ENCODE measurements around the gene IGSF22. TPM values are rescaled to one million over a fixed set of nuclear protein-coding genes. Genes with fewer than 3 reads are reported as not detected.

The IGSF22 gene
- total RNA-seq, 1 donor from 2014 or later, result not detected

DNA sequence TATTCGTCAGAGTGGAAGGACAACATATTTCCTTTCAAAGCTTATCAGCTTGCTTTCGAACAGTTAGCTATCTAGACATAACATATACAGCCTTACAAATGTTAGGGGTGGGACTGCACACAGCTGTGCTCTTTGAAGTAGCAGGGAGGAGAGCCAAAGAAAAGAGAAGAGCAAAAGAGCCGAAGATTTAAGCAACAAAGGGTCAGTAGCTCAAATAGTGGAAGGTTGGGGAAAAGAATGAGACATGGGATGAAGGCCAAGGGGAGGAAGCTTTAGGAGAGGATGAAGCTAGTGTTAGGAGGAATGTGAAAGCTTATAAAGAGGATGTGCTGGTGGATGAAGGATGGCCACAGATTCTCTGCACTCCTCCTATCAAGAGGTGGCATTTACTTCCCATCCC, 31.8 kb upstream of the IGSF22 start:
- H3K36me3 Mint-ChIP-seq (ENCODE audit: low read depth), result no peaks in the 10 kb centered on the region
- no peaks in the 10 kb centered on the region for H3K4me1 Mint-ChIP-seq (ENCODE audit: low read depth)
- no peak overlapping the region for H3K4me3 Mint-ChIP-seq (ENCODE audit: unreplicated experiment)
- TF ChIP-seq CTCF (IDR thresholded peaks at IDR 0.05), result no peak
- H3K9me3 Mint-ChIP-seq (ENCODE audit: low read depth), result no peaks in the 10 kb centered on the region
- peaks cover 3% of the 10 kb centered on the region for H3K27me3 Mint-ChIP-seq (ENCODE audit: low read depth)
- H3K27ac Mint-ChIP-seq (ENCODE audit: unreplicated experiment), result no peak overlapping the region
- DNase-seq (ENCODE audit: low spot score), result no peak

DNA sequence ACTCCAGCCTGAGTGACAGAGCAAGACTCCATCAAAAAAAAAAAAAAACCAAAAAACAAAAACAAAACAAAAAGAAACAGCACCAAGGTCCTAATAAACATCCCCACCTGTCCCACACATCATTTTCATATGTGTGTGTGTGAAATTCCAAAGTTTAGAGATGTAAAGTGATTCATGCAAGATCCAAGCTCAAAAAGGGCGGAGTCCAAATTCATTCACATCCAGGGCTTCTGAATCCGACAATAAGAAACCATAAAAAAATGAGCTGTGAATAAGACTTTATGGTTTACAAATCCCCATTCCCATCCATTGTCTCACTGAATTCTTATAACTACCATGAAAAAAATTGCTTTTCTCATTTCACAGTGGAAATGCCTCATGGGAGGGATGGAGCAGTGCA, 30.9 kb upstream of the IGSF22 start:
- no peak for TF ChIP-seq CTCF (IDR thresholded peaks at IDR 0.05)
- no peak overlapping the region for H3K27ac Mint-ChIP-seq (ENCODE audit: unreplicated experiment)
- H3K27me3 Mint-ChIP-seq (ENCODE audit: low read depth), result peaks cover 3% of the 10 kb centered on the region
- no peaks in the 10 kb centered on the region for H3K4me1 Mint-ChIP-seq (ENCODE audit: low read depth)
- H3K9me3 Mint-ChIP-seq (ENCODE audit: low read depth), result no peaks in the 10 kb centered on the region
- DNase-seq (ENCODE audit: low spot score), result no peak
- H3K4me3 Mint-ChIP-seq (ENCODE audit: unreplicated experiment), result no peak overlapping the region
- H3K36me3 Mint-ChIP-seq (ENCODE audit: low read depth), result no peaks in the 10 kb centered on the region

GRCh38 chr11:18754308-18754707, 28.3 kb upstream of the IGSF22 start:
- Mint-ChIP-seq H3K36me3 (ENCODE audit: low read depth) (no peaks in the 10 kb centered on the region), H3K9me3 (ENCODE audit: low read depth) (no peaks in the 10 kb centered on the region), H3K4me1 (ENCODE audit: low read depth) (peaks cover 8% of the 10 kb centered on the region), H3K4me3 (ENCODE audit: unreplicated experiment) (no peak overlapping the region), H3K27ac (ENCODE audit: unreplicated experiment) (no peak overlapping the region), H3K27me3 (ENCODE audit: low read depth) (peaks cover 3% of the 10 kb centered on the region)
- no peak for TF ChIP-seq CTCF (IDR thresholded peaks at IDR 0.05)
- no peak for DNase-seq (ENCODE audit: low spot score)

DNA sequence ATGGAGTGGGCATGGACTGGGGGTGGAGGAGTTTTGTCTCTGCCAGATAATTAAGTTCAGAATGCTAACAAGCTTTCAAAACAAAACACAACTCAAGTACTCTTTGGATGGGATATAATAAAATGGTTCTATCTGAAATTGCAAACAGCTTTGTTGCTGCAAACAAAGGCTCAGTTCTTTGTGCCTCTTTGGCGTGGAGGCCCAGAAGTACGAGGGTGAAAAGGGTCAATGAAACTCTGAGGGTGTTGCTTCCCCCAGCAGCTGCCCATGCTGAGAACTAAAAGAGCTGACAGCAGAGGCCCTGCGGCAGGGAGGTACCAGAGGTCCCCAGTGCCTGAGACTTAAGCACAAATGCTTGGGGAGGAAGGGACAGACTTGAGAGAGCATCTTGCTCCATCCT, 26.5 kb upstream of the IGSF22 start:
- Mint-ChIP-seq H3K36me3 (ENCODE audit: low read depth) (no peaks in the 10 kb centered on the region), H3K9me3 (ENCODE audit: low read depth) (no peaks in the 10 kb centered on the region), H3K4me1 (ENCODE audit: low read depth) (peaks cover 9% of the 10 kb centered on the region), H3K27me3 (ENCODE audit: low read depth) (peaks cover 3% of the 10 kb centered on the region), H3K27ac (ENCODE audit: unreplicated experiment) (no peak overlapping the region), H3K4me3 (ENCODE audit: unreplicated experiment) (no peak overlapping the region)
- DNase-seq (ENCODE audit: low spot score), result no peak
- no peak for TF ChIP-seq CTCF (IDR thresholded peaks at IDR 0.05)

DNA sequence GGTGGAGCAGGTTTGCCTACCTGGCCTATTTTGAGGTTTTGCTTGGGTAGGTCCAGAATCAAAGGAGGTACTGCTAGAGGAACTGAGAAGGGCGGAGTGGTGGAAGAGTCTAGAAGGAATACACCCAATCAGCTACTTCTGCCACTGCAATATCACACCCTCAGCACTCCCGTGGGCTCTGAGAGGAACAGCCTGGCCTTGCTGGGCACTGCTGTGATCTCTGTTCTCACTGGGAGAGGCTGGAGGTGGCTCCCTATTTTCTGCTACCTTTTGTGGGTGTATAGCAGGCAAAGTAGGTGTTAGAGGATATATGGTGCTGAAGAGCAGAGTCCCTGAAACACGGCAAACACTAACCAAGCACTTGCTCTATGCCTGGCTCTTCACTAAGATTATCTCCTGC, 25.0 kb upstream of the IGSF22 start:
- no peak for DNase-seq (ENCODE audit: low spot score)
- no peak overlapping the region for H3K4me3 Mint-ChIP-seq (ENCODE audit: unreplicated experiment)
- H3K9me3 Mint-ChIP-seq (ENCODE audit: low read depth), result no peaks in the 10 kb centered on the region
- no peak overlapping the region for H3K27ac Mint-ChIP-seq (ENCODE audit: unreplicated experiment)
- no peaks in the 10 kb centered on the region for H3K36me3 Mint-ChIP-seq (ENCODE audit: low read depth)
- no peaks in the 10 kb centered on the region for H3K27me3 Mint-ChIP-seq (ENCODE audit: low read depth)
- no peak for TF ChIP-seq CTCF (IDR thresholded peaks at IDR 0.05)
- peaks cover 9% of the 10 kb centered on the region for H3K4me1 Mint-ChIP-seq (ENCODE audit: low read depth)
